GM18505 (cell line): ENCODE results near the gene PPP1R12A.

Experiments
- ATAC-seq: cut with Tn5 transposase; IDR thresholded peaks from one replicate; pipeline ENCODE4 v1.9.1; 2021; ENCODE audit not compliant: unreplicated experiment
- POLR2A ChIP-seq: IDR thresholded peaks from 4 replicates; pipeline ENCODE4 v1.6.1; 2011; ENCODE audit warnings: borderline replicate concordance; ENCODE audit not compliant: insufficient read depth, insufficient read length; ENCODE audit errors: extremely low read depth

Gene PPP1R12A

DNA sequence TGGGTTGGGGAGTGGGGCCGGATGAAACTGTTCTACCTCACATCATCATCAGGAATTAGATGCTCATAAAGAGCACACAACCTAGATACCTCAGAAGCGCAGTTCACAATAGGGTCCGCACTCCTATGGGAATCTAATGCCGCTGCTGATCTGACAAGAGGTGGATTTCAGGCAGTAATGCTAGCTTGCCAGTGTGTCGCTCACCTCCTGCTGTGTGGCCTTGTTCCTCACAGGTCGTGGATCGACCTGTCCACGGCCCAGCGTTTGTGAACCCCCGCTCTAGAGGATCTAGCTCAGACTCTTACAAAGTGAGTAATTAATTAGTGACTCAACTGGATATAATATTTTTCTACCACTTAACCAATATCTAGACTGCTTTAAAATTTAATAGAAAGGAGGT lies 5.8 kb downstream of the PPP1R12A start:
- no peak for ATAC-seq
- no peak for TF ChIP-seq POLR2A

DNA sequence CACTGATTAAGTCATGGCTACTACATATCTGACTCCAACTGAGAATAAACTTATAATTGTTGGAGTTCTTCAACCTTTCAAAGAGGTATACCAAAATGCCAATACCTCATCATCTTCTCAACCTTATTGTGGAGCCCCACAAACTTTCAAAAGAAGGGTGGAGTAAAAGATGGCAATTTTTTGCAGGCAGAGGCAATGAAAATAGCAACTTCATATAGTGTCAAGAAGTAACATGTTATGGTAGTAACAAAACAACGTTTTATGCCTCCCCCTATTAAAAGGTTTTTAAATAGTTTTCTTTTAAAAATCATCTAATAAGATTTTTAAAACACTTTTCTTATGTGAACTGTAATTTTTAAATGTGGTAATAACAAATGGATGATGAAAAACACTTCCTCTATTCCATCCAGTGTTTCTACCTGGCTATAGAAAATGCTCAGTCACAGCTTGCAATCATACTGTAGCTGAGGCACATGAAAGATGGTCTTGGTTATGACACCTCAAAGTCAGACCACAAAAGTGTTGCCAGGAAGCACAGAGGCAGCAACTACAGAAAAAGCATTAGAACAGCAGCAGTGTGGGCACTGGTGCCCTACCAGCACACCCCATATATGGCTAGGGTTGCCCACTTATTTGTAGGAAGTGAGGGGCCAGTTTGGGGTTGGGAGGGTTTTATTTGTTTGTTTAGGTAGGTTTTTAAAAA lies 7.0 kb downstream of the PPP1R12A start:
- TF ChIP-seq POLR2A = no peak
- peak; percentile 98 for ATAC-seq

DNA sequence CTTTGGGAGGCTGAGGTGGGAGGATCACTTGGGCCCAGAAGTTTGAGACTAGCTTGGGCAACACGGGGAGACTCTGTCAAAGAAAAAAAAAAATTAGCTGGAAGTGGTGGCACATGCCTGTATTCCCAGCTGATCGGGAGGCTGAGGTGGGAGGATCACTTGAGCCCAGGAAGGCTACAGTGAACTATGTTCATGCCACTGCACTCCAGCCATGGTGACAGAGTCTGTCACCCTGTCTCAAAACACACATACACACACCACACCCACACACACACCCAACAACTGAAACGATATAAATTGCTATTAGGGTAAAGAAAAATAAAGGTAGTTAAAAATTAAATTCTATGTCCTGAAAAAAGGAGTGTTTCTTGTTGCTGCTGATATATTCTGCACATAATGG lies 7.9 kb downstream of the PPP1R12A start:
- no peak for TF ChIP-seq POLR2A
- no peak for ATAC-seq

DNA sequence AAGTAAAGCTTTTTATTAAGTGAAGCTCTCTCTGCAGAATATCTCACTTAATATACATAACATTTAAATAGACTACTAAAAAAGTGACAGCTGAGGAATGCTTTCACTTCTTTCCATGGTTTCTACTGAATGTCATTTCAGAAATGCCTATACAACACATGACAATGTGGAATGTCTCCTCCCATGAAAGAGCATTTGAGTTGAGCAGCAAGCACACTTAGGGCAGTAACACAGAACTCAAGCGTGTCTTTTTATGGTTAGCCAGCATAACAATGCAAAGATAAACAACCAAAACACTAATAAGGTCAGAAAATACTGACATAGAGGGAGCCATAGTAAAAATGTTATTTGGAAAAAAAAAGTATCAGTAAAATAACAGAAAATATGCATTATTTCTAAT lies 9.4 kb downstream of the PPP1R12A start:
- ATAC-seq = no peak
- no peak for TF ChIP-seq POLR2A

DNA sequence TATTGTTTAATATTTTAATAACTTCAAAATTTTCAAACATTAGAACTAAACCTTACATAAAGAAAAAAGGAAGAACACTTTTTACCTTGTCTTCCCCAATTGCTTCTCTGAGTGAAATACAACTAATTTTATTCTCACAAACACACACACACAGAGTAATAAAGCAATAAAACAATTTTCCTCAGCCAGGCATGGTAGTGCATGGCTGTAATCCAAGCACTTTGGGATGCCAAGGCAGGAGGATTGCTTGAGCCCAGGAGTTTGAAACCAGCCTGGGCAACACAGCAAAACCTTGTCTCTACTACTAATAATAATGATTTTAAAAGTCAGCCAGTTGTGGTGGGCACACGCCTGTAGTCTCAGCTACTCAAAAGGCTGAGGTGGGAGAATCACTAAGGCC lies 13.1 kb downstream of the PPP1R12A start:
- no peak for ATAC-seq
- TF ChIP-seq POLR2A = no peak

DNA sequence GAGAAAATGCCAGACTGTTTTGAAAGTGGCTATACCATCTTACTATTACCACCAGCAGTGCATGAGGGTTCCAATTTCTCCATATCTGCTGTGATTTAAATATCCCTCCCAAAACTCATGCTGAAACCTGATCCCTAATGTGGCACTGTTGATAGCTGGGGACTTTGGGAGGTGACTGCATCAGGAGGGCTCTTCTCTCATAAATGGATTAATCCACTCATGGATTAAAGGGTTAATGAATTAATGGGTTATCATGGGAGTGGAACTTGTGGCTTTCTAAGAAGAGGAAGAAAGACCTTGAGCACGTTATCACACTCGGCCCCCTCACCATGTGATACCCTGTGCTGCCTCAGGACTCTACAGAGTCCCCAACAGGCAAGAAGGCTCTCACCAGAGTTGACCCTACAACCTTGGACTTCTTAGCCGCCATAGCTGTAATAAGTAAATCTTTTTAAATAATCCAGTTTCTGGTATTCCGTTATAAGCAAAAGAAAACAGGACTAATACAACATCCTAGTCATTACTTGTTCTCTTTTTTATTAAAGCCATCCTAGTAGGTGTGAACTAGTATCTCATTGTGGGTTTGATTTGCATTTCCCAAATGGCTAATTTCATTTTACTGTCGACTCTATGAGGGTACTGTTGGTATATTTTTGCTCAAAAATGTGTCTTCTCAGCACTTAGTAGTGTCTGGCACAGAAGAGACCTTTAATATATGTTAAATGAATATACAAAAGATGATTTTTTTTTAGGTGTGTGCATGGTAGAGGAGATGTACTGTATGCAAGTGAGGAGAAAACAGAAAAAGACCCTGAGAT lies 14.3 kb downstream of the PPP1R12A start:
- no peak for TF ChIP-seq POLR2A
- no peak for ATAC-seq

DNA sequence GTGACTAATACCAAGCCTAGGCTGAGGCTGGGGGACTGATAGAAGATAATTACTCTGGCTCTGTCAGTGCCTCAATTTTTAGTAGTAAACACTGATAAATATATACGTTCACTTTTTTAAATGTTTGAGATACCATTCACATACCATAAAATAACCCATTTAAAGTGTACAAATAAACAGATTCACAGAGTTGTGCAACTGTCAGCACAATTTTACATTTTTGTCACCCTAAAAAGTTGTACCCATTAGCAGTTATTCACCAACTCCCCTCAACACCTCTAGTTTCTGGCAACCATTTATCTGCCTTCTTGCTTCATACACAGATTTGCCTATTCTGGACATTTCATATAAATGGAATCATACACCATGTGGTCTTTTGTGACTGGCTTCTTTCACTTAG lies 15.1 kb downstream of the PPP1R12A start:
- no peak for TF ChIP-seq POLR2A
- ATAC-seq = no peak

DNA sequence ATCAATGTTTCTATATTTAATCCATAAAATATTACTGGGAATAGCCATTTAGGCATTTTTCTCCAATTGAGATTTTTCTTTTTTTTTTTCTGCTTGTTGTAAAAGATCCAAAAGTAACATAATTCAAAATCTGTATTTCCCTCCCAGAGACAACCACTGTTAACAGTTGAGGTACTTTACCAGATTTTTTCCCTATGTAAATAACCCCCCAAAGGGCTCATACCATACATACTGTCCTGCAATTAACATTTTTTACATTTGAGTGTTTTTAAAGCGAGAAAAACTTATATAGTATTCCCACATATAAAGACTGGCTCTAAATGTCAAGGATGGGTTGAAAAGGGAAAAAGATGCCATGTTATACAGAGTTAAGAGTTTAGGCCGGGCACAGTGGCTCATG lies 18.1 kb downstream of the PPP1R12A start:
- no peak for ATAC-seq
- TF ChIP-seq POLR2A = no peak

DNA sequence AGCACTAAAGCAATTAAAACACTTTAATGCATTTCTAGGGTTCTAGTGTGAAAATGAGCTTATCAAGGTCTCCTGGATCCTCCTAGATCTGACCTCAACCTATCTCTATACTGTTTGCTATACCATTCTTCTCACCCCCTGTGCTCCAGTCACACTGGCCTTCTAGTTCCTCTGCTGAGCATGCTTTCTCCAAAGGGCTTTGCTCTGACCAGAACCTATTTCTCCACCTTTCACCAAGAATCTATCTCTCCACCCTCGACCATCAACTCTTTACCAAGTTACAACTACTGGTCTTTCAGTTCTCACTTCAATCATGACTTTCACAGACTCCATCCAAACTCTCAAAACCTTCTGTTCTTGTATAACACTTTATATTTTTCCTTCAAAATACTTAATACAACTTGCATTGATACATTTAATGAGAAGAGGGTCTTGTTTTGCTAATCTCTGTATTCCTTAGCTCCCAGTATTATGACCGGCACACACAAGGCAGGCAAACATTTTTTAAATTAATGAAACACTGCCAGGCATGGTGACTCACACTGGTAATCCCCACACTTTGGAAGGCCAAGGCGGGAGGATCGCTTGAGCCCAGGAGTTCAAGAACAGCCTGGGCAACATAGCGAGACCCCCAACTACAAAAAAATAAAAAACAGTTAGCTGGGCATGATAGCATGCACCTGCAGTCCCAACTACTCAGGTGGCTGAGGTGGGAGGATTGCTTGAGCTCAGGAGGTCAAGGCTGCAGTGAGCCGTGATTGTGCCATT lies 22.8 kb downstream of the PPP1R12A start:
- no peak for TF ChIP-seq POLR2A
- no peak for ATAC-seq

DNA sequence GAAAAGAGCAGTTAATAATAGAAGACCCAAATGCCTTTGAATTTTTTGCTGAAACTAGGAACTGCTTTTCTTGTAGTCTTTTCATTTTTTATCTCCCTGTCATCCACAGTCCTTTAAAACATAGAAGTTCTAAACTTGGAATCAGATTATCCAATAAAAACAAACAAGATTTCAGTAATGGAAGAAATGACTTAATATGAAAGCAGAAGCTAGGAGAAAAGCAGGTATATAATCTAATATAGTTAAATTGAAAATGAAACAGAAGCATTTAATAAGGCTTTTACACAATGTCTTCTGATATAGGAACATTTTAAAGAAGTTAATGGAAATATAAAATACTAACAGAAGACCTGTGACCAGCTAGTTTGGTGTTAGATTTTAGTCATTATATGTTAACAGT lies 26.5 kb downstream of the PPP1R12A start:
- no peak for ATAC-seq
- TF ChIP-seq POLR2A = no peak

DNA sequence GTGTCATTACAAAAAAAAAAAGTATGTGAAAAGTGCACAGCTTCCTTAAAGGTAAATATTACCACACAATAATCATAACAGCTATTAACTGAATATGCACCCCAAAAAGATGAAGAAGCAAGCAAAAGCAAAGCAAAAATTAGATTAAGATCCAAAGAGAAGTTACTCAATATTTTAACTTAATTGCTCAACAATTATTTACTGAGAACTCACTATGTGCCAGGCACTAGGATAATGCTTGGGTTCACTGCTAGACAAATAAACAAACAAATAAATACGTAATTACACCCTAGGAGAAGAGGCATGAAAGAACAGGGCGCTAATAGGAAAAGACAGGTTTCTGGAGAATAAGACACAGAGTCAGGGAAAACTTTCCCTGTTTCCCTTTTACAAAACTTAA lies 33.4 kb downstream of the PPP1R12A start:
- no peak for ATAC-seq
- no peak for TF ChIP-seq POLR2A

DNA sequence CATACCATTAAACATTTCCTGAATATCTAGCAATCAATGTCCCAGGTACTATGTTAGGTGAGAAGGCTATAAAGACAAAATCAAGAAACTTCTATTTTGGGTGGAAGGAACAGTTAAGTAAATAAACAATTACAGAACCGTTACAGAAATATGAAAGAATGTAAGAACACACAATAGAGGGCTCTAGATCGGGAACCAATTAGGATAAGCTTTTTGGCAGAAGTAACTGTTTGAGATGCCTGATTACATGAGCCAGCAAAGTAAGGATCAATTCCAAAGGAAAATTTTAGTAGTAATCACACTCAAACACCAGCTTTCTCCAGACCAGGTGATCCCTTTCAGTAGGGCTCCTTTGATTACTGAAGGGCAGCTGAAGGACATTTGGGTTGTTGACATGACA lies 33.9 kb downstream of the PPP1R12A start:
- no peak for TF ChIP-seq POLR2A
- ATAC-seq = no peak

DNA sequence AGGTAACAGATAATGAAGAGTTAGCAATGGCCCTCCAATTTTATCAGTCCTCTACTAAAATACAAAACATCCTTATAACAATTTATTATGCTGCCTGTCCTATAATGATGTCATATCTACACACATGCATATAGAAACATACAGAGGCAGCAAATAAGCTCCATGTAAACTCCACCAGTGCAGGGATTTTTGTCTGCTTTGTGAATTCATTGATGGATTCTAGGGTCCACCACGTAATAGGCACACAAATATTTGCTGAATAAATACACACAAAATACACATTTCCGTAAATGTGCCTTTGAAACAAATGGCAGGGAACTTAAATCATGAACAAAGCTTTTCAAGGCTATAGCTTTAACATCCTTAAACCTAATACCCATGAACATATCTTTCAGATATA lies 34.7 kb downstream of the PPP1R12A start:
- TF ChIP-seq POLR2A = no peak
- no peak for ATAC-seq

DNA sequence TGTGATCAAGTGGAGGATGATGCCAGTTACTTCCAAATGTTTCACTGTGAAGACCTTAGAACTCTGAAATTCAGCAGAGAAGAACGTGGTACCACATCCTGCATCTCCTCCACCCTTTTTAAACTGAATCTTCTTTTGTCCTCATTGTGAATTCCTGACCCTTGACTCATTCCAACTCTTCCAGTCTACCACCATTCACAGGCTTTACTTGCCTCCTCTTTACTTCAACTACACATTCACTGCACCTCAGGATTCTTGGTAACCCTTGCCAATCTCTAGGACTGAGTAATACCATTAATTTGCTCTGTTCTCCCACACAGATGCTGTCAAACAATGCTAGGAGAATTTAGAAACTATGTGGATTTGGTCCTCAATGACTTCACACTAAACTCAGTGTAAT lies 37.3 kb downstream of the PPP1R12A start:
- TF ChIP-seq POLR2A = no peak
- ATAC-seq = no peak

DNA sequence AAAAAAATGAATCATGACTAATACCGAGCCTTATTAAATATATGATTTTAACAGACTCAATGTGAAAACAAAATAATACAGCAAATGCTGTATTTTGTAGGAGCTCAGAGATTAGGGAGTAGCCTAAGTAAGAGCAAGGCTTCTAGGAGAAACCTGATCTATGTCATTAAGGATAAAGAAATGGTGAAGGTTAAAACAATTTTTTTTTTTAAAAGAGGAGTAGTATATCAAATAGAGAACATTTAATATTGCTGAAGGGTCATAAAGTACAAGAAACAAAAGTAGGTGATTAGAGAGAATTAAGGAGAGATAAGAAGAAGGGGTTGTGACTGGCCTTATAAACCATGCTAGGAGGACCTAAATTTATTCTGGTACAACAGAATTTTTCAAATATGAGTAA lies 39.1 kb downstream of the PPP1R12A start:
- no peak for ATAC-seq
- no peak for TF ChIP-seq POLR2A

DNA sequence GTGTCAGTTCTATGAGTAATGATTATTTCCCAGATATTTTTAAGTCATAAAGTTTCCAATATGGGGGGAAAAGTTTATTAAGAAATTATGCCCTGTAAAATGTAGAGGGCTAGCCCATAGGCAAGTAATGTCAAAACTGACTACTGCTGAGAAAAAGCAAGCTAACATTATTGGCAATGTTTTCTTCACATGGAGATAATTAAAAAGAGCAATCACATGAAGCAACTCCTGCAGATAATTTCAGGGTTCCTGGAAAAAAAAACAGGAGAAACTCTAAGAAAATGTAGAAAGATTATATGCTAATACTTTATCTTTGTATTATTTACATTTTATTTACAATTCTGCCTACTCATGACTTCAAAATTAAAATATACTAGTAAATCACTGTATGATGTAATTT lies 39.8 kb downstream of the PPP1R12A start:
- no peak for TF ChIP-seq POLR2A
- ATAC-seq = no peak
